Brain pericyte (primary cell): ENCODE data around the gene OTUD7B.
"Not testable (repeated sequence)": the region's sequence is repeated elsewhere in the genome, so short reads cannot be mapped to it uniquely, and the experiment has no call there.

ENCODE experiments used
- DNase-seq: peaks from one replicate; pipeline ENCODE4 v3.0.0-alpha.2; 2012; ENCODE audit warnings: low read depth, low spot score

The OTUD7B gene

GRCh38 chr1:150010393-150011115 lies at the start of gene OTUD7B:
Gene OTUD7B, minus strand, starts transcription at chr1:150010726. Its CDS starts 33,216 bp downstream, at chr1:149977510.
- DNase-seq = peak; percentile 52

- DNase-seq = no peak
These were observed 49.7 kb upstream of the OTUD7B start for GRCh38 chr1:150060260-150060659.

- DNase-seq = no peak
These were observed 45.9 kb upstream of the OTUD7B start for GRCh38 chr1:150056407-150056806.

GRCh38 chr1:150055507-150055906 lies 45.0 kb upstream of the OTUD7B start:
- not testable (repeated sequence) for DNase-seq

GRCh38 chr1:150053926-150054325 lies 43.4 kb upstream of the OTUD7B start:
- DNase-seq = no peak

- DNase-seq = not testable (repeated sequence)
These were observed 41.4 kb upstream of the OTUD7B start for GRCh38 chr1:150051905-150052412.

- no peak for DNase-seq
These were observed 40.5 kb upstream of the OTUD7B start for GRCh38 chr1:150051089-150051373.

- DNase-seq = no peak
These were observed 39.4 kb upstream of the OTUD7B start for GRCh38 chr1:150049926-150050325.

- DNase-seq = no peak
These were observed 23.8 kb upstream of the OTUD7B start for GRCh38 chr1:150034336-150034735.

- DNase-seq = no peak
These were observed 17.8 kb upstream of the OTUD7B start for GRCh38 chr1:150028322-150028721.

GRCh38 chr1:150024156-150024555 lies 13.6 kb upstream of the OTUD7B start:
- no peak for DNase-seq

GRCh38 chr1:150022357-150022756 lies 11.8 kb upstream of the OTUD7B start:
- DNase-seq = no peak

- no peak for DNase-seq
These were observed 10.7 kb upstream of the OTUD7B start for GRCh38 chr1:150021191-150021694.

GRCh38 chr1:150020711-150021110 lies 10.2 kb upstream of the OTUD7B start:
- DNase-seq = no peak

GRCh38 chr1:150018165-150018564 lies 7.6 kb upstream of the OTUD7B start:
- DNase-seq = no peak

- no peak for DNase-seq
These were observed 6.8 kb upstream of the OTUD7B start for GRCh38 chr1:150017206-150017750.

GRCh38 chr1:150015651-150016131 lies 5.2 kb upstream of the OTUD7B start:
- DNase-seq = no peak

GRCh38 chr1:150012611-150013010 lies 2.1 kb upstream of the OTUD7B start:
- DNase-seq = no peak

GRCh38 chr1:150009604-150010392 lies 728 bp downstream of the OTUD7B start:
- no peak for DNase-seq

- no peak for DNase-seq
These were observed 1.8 kb downstream of the OTUD7B start for GRCh38 chr1:150008699-150009098.

GRCh38 chr1:150006881-150007421 lies 3.6 kb downstream of the OTUD7B start:
- DNase-seq = no peak

- no peak for DNase-seq
These were observed 4.9 kb downstream of the OTUD7B start for GRCh38 chr1:150005606-150006005.
